NCI-H1694 (cell line): ENCODE data around the gene HSPA1A.

Experiments
- DNase-seq: peaks from one replicate; lab custom pipeline; 2025; lab: John Stamatoyannopoulos, UW

HSPA1A gene

GRCh38 chr6:31815025-31815838, at the start of gene HSPA1A, which contains the start of gene HSPA1L:
TSS of gene HSPA1A (plus strand) at chr6:31815543. CDS start at chr6:31815757, 214 bp downstream.
TSS of gene HSPA1L (minus strand) at chr6:31815283. CDS start at chr6:31811972, 3,311 bp downstream.
- DNase-seq = peak; percentile 63

- no peak for DNase-seq
These were observed 49.8 kb upstream of the HSPA1A start for GRCh38 chr6:31765559-31765909.

DNA sequence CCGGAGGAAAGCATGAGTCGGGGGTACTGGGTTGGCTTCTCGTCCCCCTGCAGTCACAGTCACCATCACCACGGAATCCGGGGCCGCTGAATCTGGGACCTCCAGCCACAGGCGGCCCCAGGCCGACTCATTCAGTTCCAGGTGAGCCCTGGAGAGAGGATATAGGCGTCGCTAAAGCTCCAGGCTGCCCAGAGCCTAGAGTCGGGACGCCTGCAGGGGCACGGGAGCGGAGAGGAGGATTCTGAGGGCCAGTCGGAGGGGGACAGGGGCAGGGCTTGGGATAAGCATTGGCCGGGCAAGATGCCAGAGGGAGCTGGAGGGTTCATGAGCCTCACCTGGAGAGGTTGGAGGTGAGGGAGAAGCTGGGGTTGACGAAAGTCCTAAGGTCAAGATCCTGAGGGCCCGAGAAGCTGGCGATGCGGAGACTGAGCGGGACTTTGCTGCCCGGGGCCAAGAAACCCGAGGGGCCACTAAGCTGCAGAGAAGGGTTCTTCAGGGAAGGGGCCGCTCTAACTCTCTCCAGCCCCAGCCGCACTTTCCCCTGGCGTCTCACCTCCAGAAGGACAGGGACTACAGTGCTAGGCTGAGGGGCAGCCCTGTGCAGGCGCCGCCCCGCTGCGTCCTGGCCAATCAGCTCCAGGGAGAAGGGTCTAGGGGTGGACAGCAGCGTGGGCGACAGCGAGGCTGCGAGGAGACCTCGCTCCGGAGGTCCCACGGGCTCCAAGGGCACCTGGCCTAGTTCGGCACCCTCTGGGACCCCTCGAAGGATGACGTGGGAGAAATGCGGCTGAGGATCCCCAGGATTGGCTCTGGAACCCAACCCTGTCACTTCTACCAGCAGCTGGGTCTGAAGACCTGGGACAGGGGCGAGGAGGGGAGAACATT, 49.2 kb upstream of the HSPA1A start:
- DNase-seq = no peak

- no peak for DNase-seq
These were observed 48.2 kb upstream of the HSPA1A start for GRCh38 chr6:31767096-31767645.

DNA sequence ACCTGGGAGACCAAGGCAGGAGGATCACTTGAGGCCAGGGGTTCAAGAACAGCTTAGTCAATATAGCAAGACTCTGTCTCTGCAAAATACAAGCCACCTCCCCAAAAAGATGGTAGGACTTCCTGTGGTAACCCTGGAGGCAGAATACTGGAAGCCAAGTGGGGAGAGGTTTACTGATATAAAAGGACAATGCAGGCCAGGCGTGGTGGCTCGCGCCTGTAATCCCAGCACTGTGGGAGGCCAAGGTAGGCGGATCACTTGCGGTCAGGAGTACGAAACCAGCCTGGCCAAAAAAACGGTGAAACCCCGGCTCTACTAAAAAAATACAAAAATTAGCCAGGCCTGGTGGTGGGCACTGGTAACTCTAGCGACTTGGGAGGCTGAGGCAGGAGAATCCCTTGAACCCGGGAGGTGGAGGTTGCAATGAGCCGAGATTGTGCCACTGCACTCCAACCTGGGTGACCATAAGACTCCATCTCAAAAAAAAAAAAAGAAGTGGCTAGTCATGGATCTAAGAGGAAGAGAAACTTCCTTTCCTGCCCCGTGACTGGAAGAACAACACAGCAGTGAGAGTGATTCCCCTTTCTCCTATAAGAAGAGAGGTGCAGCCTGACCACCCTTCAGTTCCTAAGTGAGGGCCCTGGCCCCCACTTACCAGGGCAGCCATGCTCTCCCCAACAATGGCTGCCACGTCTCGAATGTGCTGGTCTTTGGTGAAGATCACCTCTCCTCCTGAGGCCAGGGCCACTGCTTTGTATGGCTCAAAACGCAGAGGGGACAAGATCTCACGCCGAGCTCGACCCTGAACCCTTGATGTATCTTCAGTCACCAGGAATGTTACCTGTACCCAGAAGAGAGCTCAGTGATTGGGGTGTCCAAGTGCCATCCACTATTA, 46.7 kb upstream of the HSPA1A start:
- DNase-seq = no peak

DNA sequence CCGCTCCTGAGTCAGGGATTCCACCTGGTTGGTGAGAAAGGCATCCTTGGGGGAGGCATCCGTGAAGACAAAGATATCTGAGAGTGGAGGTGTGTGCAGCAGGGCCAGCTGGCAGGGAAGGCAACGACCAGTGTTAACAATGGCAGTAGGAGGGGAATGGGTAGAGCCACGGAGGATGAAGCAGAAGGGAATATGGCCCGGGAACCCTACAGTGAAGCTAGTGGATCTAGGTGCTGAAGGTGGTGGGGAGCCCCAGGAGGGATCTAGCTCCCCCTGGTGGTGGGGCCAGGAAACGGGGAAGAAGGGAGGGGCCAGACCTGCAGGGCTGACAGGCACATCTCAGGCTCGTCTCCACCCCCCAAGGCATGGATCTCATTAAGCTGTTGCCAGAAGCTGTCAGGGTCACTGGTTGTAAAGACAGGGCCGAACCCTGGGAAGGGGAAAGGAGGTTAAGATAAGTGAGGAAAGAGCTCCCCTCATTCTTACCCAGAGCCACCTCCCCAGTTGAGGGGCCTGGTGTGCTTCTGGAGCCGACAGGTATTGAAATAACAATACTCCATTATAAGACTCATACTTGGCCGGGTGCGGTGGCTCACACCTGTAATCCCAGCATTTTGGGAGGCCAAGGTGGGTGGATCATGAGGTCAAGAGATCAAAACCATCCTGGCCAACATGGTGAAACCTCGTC, 45.5 kb upstream of the HSPA1A start:
- no peak for DNase-seq

- DNase-seq = no peak
These were observed 44.5 kb upstream of the HSPA1A start for GRCh38 chr6:31770860-31771259.

DNA sequence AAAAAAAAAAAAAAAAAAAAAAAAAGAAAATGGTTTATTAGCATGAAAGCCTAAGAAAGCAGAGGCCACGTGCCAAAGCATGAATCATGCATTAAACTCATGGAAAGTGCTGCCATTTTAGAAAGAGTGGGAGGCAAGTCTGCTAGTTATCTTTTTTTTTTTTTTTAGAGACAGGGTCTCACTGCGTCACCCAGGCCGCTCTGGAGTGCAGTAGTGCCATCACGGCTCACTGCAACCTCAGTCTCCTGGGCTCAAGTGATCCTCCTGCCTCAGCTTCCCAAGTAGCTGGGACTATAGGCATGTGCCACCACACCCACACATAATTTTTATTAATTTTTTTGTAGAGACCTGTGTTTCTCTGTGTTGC, 43.4 kb upstream of the HSPA1A start:
- DNase-seq = no peak

- DNase-seq = no peak
These were observed 40.2 kb upstream of the HSPA1A start for GRCh38 chr6:31775184-31775583.

- no peak for DNase-seq
These were observed 39.5 kb upstream of the HSPA1A start for GRCh38 chr6:31775633-31776484.

DNA sequence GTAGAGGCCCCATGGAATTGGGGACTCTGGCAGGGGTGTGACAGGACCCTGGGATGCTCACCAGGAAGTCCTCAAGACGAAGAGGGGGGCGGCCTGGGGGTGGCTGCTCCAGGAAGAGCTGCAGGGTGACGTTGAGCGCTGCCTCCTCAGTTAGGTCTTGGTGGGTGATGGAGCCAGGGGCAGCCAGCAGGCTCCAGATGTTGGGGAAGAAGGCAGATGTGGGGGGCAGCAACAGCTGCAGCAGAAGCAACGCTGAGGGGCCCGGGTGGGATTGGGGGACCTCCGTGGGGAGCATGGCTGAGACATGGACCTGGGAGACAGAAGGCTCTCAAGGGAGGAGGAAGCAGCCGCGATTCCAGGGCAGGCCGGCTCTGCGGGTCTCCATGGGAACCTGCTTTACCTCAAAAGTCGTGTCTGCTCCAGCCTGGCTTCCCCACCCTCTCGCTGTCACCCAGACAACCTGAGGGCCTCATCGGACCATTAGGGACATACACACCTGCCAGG, 38.8 kb upstream of the HSPA1A start:
- no peak for DNase-seq

- no peak for DNase-seq
These were observed 38.2 kb upstream of the HSPA1A start, which contains the start of gene VWA7 for GRCh38 chr6:31776989-31777666. TSS of gene VWA7 (minus strand) at chr6:31777328. CDS start at chr6:31776779, 549 bp downstream.

DNA sequence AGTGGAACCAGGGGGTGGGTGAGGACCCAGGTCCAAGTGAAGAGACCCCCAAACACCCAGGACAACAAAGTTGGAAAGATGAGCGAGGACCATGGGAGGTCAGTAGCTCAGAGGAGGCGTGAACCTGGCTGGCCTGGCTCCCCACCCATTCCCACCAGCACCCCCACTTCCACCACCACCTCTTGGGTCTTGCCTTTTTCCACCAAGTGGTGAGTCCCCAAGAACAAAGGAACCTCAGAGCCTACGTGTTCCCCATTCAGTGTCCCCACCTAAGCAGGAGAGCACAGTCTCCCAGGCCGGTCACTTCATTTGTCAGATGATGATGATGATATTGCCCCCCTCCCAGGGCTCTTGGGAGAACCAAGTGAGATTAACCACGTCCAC, 37.7 kb upstream of the HSPA1A start:
- DNase-seq = no peak

DNA sequence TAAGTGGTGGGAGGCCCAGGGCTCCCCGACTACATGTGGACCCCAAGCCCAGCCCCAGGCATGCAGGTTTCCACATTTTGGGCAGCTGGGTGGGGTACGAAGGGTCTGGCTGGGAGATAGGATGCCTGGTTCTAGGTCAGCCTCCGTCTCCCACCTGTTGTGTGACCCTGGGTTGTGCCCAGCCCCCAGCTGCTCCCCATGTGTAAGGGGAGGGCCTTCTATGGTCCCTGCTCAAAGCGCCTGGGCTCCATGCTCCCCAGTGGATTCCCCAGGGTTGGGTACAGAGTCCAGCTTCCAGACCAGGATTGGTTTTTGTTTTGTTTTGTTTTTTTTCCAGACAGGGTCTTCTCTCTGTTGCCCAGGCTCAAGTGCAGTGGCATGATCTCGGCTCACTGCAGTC, 37.1 kb upstream of the HSPA1A start:
- DNase-seq = no peak

- DNase-seq = no peak
These were observed 36.1 kb upstream of the HSPA1A start for GRCh38 chr6:31778999-31779885.

- no peak for DNase-seq
These were observed 35.4 kb upstream of the HSPA1A start for GRCh38 chr6:31779908-31780307.

DNA sequence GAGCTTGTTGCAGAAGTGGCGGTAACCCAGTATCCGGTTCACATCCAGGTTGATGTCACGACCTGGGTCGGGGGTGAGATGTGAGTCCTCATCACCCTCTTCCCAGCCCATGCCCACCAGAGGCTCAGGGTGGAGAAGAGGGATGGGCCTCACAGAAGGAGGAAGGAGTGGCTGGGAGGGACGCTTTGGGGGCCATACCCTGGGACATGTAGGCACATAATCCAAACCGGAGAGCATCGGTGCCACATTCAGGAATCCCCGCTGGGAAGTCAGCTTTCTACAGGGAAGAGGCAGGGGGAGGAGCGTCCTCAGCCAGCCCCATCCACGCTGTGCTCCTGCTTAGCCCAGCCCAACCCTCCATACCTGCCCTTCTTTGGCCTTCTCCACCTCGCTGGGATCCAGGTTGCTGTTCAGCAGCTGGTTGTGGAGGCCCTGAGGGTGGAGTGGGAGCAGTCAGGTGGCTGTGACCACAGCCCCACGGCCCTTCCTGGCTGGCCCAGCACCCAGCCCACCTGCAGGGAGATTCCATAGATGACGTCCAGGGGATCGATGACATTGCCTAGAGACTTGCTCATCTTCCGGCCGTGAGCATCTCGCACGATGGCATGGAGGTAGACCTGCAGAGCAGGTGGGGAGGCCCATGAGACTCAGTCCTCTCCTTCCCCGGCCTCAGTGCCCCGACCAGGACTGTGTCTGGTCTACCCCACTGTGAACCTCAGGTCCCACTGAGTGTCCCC, 34.7 kb upstream of the HSPA1A start:
- DNase-seq = no peak
